ENCODE results near the gene STAB2.

The STAB2 gene

DNA sequence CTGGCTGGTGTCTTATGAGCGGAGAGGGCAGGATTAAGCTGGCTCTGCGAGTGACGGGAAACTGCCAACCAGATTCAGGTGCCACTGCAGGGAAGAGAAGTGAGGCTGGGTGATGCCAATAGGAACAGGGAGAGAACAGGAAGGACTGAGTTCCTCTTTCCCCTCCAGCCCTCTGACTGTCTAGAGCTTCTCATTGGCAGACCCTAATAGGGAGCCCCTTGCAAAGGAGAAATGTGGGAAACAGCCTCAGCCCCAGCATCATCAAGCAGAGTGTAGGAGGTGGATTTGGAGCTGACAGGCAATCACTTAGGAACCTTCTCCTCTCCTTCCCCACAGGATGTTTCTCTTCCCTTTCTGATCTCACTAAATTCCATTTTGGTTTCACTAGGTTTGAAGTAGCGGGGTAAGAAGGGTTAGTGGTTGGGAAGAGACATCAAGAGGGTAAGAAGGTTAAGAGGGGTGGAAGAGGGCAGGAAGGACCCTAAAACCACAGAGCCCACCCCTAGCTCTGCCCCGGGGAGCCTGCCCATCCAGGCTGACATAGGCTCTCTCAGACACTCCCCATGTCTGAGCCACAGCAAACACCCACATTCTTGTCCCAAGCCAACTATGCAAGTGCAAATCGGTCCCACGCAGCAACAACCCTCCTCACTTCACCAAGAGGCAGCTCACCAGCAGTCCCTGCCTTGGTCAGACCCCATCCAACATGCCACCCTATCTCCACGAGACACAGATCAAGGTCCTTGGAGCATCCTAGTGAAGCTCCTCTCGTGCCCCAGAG, 111.1 kb downstream of the STAB2 start:
- DNase-seq (ENCODE audit: low spot score) = no peak

DNA sequence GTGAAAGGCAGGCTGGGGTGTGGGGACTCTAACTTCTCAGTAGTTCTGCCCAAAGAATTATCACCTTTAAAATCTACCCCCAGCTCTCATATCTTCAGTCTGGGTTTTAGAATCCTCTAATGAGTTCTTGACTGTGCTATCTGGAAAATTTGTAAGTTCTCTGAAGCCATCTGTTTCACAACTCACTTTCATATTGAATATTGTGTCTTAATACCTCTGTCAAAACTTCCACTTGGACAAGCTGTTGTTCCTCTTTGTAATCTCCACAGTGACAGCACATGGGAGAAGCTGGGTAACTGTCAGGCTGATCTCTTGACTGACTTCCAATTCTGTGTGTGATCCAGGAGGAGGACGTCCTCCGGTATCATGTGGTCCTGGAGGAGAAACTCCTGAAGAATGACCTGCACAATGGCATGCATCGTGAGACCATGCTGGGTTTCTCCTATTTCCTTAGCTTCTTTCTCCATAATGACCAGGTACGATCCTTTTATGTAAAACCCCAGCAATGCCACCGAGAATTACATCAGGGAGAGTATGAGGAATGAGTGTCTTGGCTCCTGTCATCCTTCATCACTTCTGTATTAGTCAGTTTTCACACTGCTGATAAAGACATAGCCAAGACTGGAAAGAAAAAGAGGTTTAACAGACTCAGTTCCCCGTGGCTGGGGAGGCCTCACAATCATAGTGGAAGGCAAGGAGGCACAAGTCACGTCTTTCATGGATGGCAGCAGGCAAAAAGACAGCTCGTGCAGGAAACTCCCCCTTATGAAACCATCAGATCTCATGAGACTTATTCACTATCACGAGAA, 111.9 kb downstream of the STAB2 start:
- no peak for DNase-seq (ENCODE audit: low spot score)

DNA sequence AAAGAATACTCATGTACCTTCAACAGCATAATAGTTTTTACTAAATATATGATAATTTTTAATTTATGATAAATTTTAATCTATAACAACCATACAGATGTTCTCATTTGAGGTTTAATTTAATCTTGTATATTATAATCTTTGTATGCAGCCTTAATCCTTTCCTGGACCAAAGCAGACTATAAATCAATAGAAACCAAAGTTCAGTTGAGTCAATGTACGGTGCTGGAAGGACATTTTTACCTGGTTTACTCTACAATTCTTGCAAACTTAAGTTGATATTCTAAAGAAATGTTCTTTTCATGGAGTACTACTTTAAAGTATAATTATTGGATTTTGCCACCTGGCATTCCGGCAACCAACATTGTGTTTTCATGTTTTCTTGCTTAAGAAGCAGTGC, 118.0 kb downstream of the STAB2 start:
- DNase-seq (ENCODE audit: low spot score) = no peak

DNA sequence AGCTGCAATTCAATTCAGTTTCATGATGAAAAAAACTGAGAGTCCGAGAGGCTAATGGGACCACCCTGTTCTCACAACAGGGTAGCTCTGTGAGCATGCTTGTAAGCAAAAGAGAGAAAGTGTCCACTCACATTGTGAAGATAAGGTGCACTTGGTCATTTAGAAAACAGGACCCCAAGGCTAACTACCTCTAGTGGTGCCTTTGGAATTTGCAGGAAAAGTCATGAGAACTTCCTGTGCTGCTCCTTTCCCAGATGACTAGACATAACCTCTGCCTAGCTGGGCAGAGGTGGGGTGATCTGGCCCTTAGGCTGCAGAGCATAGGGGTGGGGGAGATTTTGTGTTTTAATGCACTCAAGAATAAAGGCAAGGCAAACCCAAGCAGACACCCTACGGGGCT, 118.9 kb downstream of the STAB2 start:
- no peak for DNase-seq (ENCODE audit: low spot score)

DNA sequence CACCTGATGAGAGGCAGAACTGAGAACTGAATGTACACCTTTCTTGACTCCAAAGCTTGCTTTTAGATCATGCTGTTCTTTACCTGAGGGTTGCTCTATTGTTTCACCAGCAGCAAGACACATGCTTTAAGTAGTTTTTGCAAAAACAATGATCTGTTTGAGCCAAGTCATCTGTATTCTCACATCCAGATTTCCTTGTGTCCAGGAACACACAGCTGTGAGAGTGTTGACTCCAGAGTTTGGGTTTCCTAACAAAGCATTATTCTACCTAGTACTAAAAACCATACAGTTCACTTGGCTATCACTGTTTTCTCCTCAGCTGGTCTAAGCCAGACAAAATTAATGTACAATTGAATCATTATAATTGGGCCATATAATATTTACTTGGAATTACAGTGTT, 120.4 kb downstream of the STAB2 start:
- no peak for DNase-seq (ENCODE audit: low spot score)

DNA sequence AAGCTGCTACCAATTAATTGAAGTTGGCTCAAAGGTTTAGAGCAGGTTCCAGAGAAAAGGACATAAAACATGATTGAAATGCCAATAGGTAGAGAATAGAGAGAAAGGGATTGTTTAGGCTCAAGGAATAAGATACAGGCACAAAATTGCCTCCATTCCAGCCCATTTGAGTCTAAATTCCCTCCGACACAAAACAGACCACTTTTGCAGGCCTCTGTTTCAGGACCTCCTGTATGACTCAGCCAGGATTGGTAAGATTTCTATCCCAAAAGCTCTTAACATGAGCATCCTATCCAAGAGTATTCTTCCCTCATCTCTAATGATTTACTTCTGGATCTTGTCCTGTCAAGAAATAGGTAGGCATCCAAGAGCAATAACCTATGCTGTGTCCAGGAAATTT, 123.5 kb downstream of the STAB2 start:
- no peak for DNase-seq (ENCODE audit: low spot score)

DNA sequence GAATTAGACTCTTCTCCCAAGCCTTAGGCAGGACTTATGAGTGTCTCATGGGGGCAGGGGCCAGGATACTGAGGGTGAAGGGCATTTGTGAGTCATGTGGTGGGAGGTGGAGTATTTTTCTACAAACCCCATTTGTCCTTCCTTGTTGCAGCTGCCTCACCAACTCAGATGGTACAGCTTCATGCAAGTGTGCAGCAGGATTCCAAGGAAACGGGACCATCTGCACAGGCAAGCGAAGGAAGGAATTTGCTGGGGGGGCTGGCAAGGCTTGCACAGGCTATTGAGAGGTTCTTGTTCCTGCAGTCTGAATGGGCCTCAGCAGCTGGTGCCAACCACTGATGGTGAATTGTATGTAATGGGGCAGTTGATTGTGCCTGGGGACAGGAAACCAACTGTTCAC, 125.1 kb downstream of the STAB2 start:
- no peak for DNase-seq (ENCODE audit: low spot score)

DNA sequence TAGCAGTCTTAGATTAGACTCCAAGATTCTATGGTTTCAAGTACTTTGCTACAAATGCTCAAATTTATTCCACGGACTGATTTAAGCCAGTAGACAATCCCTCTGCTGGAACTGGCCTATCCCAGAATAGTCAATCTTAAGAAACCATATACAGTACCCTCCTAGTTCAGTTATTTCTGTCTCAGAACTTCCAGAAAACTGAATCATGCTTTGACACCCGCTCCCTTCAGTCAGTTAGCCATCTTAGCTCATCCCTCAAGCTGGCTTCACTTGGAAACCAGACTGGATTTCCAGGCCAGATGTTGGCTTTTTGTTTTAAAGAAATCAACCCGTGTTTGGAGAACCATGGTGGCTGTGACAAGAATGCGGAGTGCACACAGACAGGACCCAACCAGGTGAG, 128.4 kb downstream of the STAB2 start:
- DNase-seq (ENCODE audit: low spot score) = no peak

DNA sequence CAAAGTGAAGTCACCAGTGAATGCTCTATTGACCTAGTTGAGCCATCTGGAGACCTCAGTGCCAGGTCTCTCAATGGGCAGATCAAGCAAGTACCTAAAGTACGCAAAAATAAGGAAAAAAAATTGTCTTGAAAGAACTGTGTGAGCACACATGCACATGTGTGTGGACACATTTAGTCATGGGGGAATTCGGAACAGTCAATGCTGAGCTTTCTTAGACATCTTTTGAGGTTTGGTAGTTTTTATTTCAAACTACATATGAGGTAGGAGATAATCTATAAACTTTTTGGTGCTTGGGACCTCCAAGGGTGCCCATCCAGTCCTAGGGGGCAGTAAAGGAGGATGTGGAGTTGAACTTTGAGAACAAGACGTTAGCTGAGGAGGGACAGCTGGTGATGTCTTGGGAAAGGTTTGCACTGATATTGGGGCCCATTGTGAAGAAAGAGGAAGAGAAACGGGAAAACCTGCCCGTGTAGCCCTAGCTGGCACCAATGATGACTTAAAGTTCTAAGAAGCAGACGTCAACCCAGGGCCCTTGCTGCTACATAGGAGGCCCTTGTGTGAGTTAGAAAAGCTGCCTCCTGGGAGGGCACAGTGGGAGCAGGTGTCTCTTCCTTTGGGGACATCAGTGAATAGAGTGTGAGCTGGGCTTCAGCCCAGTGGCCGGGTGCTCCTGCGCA, 129.6 kb downstream of the STAB2 start:
- no peak for DNase-seq (ENCODE audit: low spot score)

DNA sequence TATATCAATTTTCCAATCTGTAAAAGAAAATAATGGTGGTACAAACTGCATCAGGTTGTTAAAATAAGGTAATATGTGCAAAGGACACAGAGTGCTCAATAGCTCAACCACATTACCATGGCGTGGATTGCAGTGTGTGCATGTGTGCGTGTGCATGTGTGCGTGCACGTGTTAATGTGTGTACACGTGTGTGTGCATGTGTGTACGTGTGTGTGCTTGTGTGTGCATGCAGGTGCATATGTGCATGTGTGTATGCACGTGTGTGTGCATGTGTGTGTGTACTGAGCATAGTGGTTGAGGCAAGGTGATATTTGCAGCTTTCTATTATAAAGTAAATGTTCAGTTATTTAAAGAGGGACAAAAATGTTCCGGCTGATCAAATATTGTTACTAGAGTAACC, 138.3 kb downstream of the STAB2 start:
- no peak for DNase-seq (ENCODE audit: low spot score)

DNA sequence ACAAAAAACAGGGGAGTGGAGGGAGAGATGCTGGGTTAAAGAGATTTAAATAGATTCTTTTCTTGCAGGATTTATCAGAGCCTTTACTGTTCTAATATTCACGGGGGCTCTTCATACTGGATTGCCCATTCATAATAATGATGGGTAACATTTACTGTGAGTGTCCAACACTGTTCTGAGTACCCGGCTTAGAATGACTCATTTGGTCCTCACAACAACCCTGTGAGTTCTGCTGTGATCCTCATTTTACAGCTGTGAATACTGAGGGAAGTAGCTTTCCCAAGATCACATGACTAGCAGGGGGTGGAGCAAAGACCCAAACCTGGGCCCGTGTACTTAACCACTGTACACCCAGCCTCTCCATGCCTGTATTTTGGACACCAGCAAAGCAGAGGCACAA, 140.6 kb downstream of the STAB2 start:
- DNase-seq (ENCODE audit: low spot score) = no peak

DNA sequence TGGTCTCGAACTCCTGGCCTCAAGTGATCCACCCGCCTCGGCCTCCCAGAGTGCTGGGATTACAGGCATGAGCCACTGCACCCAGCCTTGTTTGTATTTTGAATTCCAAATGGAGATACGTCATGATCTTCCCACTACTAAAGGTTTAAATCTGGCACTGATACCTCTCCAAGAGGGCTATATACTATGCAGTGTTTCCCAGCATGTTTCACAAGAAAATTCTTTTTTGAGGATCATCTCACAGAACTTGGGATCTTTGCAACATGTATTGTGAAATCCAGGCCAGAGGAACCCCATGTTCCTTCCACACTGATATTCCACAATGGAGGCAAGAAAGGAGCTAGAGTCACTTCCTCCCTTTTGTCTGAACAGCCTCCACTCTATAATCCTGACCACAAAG, 141.2 kb downstream of the STAB2 start:
- no peak for DNase-seq (ENCODE audit: low spot score)

DNA sequence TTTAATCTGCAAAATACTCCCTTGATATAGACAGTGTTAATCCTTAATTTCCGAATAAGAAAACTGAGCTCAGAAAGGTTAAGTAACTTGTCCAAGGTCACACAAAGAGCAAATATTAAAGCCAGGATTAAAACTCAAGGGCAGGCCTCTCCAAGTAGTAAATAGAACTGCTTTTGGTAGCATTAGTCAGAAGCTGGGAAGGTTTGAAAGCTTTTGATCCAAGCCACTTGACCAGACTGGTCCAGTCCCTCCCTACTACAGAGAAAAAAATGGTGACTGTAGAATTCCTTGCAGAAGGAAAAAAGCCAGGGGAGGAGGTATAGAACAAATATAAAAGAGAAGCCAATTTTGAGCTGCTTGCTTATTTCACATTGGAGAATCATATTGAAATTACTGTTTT, 142.4 kb downstream of the STAB2 start:
- no peak for DNase-seq (ENCODE audit: low spot score)

DNA sequence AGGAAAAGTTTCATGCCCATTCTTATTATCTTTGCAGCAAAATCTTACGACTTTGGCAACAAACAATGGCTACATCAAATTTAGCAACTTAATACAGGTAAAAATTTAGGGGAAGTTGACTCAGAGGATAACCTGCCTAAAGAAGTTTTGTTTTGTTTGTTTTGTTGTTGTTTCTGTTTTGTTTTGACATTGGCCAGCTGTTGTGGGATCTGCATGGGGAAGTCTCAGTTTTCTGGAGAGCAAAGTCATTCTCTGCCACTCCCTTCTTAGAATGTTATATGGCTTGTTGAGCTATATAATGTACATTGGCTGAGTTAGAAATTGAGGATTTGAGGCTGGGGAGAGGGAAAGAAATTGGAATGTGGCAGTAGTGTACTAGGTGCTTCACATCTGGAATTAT, 144.5 kb downstream of the STAB2 start:
- no peak for DNase-seq (ENCODE audit: low spot score)

DNA sequence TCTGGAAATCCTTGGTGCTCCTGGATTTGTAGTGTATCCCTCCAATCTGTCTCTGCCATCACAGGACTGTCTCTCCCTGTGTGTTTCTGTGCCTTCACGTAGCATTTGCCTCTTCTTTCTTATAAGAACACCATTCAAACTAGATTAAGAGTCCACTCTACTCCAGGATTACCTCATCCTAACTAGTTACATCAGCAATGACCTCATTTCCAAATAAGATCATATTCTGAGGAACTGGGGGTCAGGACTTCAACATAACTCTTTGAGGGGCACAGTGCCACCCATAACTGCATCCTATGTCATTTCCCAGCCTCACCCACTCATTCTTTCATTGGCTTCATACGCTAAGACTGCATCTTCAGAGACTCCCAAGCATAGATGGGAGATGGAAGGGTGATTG, 147.8 kb downstream of the STAB2 start:
- no peak for DNase-seq (ENCODE audit: low spot score)

DNA sequence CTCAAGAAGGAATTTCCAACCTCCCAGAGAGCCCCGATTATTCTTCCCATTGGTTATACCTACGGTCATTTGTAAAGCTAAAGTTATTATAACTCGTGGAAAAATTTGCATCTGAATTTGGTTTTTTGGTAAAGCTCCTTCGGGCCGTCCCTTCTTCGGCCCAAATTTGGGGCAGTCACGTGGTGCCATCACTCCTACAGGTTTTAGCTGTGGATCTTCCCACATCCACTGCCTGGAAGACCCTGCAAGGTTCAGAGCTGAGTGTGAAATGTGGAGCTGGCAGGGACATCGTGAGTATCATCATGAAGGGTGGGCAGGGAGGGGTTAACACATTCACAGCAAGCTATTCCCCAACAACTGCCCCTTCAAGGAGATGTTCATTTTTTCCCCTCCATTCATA, 148.2 kb downstream of the STAB2 start:
- DNase-seq (ENCODE audit: low spot score) = no peak

DNA sequence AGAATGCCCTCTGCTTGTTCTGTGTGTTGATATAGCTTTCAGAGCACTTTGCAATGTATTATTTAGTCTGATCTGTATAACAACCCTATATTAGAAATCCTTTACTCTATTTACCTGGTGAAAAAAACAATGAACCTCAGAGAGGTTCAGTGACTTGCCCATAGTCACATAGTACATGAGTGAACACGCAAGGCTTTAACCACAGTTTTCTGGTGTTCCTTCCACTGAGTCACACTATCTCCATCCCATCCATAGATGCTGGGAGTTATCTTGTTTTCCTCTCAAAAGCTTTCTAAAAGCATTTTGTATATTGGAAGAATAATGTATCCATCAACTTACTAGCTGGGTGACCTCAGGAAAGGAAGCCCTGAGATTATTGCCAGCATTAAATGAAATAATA, 149.5 kb downstream of the STAB2 start:
- no peak for DNase-seq (ENCODE audit: low spot score)

DNA sequence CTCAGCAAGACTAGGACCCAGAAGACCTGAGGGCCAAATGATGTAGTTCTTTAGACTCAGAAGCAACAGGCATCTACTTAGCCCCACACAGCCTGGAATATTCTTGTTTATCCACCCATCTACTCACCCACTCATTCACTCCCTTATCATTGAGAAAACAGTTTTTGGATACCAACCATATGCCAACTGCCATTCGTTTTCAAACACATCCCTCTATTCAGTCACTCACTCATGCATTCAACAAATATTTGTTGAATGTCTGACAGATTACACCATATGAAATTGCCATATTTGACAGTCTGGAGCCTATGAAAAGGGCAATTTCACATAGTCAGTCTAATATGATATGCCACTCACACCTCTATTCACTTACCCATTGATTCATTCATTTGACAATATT, 150.8 kb downstream of the STAB2 start:
- DNase-seq (ENCODE audit: low spot score) = no peak

DNA sequence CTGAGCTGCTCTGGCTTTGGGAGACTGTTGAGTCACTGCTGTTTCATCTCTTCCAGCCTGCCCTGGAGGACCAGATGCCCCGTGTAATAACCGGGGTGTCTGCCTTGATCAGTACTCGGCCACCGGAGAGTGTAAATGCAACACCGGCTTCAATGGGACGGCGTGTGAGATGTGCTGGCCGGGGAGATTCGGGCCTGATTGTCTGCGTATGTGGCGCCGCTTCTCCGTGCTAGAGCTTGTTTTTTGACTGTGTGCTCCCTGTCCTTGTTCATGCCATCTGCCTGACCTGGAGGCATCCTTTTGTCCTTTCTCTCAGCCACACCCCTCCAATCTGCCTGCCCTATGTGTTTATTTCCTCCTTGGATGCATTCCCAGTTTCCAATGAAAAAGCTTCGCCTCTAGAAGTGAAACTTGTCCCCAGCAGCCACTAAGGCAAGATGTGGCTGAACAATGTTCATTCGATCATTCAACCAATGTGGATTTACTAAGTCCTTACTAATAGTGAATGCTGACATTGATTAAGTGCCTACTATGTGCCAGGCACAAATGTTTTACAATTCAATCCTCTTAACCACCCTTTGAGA, 155.4 kb downstream of the STAB2 start:
- DNase-seq (ENCODE audit: low spot score) = peak; percentile 38

DNA sequence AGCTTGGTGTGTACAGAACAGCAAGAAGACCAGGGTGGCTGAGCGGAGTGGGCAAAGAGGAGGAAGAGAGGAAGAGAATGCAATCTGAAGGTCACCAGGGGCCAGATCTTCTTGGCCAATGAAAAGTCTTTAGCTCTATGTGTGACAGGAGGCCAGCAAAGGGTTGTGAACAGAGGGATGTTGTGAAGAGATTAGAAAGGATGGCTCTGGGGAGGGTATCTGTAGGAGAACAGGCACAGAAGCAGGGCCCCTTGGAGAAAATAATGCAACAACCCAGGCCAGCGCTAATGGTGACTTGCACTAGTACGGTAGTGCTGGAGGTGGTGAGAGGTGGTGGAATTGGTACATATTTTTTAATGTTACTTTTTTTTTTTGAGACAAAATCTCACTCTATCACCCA, 156.7 kb downstream of the STAB2 start:
- DNase-seq (ENCODE audit: low spot score) = no peak

DNA sequence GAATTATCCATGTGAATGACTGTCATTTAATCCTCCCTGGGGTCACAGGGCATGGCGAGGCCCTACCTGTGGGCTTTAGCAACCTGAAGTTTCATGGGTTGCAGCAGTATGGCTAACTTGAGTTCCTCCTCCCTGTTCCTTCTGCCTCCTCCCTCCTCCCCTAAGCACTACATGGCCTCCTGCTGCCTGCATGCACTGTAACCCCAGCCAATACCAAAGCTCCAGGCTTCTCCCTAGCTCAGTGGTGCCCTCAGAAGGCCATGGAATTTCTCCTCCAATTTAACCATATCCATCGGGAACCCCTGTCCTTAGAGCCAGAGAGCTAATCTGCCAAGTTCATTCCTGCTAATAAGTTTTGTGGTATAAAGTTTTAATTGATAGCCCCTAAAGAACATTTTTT, 158.9 kb downstream of the STAB2 start:
- no peak for DNase-seq (ENCODE audit: low spot score)

DNA sequence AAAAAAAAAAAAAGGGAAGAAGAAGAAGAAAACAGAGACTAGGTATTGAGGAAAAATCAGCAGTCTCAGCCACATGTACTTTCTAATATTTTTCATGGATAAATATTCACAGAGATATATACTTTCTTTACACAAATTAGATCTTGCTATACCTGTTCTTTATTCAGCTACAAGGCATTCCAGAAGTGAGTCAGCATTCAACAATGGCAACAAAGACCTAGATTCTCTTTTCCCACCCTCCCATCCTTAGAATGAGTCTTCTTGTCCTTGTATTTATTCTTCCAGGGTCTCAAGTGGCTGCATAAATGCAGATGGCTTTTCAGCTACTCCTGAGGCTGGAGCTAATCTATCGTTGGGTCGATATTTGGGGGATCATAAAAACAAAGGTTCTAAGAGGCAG, 160.9 kb downstream of the STAB2 start:
- DNase-seq (ENCODE audit: low spot score) = no peak

DNA sequence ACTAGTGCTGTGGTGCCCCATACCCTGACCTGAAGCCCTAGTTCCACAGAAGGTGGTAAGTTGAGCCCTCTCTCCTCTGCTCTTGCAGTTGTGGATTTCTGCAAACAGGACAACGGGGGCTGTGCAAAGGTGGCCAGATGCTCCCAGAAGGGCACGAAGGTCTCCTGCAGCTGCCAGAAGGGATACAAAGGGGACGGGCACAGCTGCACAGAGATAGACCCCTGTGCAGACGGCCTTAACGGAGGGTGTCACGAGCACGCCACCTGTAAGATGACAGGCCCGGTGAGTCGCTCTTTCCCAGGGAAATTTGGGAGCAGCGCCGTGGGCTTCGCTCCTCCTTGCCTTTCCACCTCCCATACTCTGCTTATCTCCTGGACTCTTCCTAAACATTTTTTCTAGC, 161.8 kb downstream of the STAB2 start:
- DNase-seq (ENCODE audit: low spot score) = no peak
